Measurements from ENCODE around the gene RBP2.

Gene RBP2

DNA sequence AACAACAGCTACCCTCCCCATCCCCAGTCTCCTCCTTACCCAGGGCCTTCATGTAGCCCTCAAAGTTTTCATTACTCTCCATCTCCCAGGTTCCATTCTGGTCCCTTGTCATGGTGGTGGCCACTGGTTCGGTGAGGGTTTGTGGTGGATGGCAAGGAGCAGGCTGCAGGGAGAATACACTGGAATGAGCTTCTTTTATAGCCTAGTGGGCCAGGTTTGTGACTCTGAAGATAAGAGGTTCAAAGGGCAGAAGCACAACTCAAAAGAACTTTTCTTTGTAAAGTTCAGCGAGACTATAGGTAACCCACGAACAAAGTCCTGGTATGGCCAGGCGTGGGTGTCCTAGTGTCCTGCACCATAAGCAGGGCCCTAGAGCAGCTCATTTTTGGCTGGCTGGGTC lies at the start of gene RBP2:
TSS of gene RBP2 (minus strand) at position 169 of the 400 bp plus-strand sequence. CDS start at position 112, 57 bp downstream.
- H4K20me1 ChIP-seq, result no peaks in the 10 kb centered on the region
- H3K9me3 ChIP-seq (replicated peaks in 1 of 11), result no peaks in the 10 kb centered on the region
- H3K4me1 ChIP-seq, result peaks cover 0 to 6% (median 0%) of the 10 kb centered on the region in 10 experiments; a peak in 4 of 20 replicates
- no peak for TF ChIP-seq Cebpa-rat (IDR thresholded peaks at IDR 0.05)
- H3K36me3 ChIP-seq, result no peaks in the 10 kb centered on the region
- peak within 1 kb of the TSS in 1 of 11 experiments; percentile 14; a peak in 1 of 22 replicates for H3K4me2 ChIP-seq
- no peak within 1 kb of the TSS for H3K27ac ChIP-seq
- H3K27me3 ChIP-seq, result no peaks in the 10 kb centered on the region
- H3K4me3 ChIP-seq, result no peak within 1 kb of the TSS
- no peak within 1 kb of the TSS for H3K9ac ChIP-seq

DNA sequence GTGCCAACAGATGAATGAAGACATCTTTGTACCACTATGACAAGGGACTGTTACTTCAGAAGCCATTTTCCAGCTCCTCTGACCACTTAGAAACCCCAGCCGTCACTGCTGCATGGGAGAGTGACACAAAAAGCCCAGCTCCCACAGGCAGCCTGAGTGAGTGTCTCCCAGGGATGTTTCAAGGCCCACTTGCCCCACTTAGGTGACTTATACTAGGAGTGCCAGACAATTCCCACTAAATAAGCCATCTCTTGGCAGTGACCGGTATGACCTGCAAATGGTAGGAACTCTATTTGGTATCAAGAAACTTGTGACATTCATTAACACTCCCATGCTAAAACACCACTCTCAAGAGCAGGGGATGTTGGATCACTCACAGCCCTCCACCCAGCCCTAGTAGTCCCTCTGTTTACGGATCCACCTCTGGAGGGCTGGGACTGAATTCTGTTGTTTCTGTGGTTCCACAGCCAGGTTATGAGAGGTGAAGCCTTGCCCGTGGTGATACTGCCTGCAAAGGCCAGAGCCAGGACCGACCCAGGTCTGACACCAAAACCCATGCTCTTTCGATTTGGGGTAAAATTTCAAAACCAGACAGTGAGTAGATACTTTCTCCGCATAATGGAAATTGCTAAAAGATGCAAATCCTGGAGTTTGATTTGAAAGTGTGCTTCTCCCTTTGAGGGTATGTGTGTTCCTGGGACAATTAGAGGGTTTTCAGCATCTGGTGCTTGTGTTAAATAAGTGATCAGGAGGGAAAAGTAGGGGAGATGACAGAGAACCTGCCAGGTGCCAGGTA lies 48.7 kb upstream of the RBP2 start:
- Histone ChIP-seq H4K20me1 (no peaks in the 10 kb centered on the region), H3K27ac (no peak overlapping the region), H3K27me3 (peaks cover 0 to 3% (median 0%) of the 10 kb centered on the region in 11 experiments; a peak in 1 of 22 replicates), H3K4me2 (no peak overlapping the region), H3K36me3 (no peaks in the 10 kb centered on the region), H3K4me3 (no peak overlapping the region), H3K9me3 (replicated peaks in 1 of 11) (peaks cover 0 to 6% (median 0%) of the 10 kb centered on the region in 11 experiments; a peak in 1 of 22 replicates), H3K4me1 (peaks cover 0 to 39% (median 9%) of the 10 kb centered on the region in 10 experiments; a peak in 12 of 20 replicates), H3K9ac (no peak overlapping the region)
- TF ChIP-seq Cebpa-rat (IDR thresholded peaks at IDR 0.05), result no peak

DNA sequence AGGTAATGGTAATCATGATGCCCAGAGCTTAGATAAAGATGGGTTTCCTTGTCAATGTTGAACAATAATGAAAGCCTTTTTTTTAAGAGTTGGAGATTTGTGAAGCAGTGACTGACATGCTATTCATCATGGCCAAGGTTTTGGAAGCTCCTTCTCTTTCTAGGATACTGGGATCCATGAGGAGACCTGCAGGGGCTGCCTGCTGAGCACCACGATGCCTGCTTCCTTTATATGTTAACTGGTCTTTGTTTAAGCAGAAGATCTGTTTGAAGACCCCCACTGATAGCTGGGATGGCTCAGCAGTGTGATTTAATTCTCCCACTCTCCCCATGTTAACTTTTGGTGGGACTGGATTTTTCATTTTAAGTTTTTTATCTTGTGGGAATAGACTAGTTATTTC lies 47.4 kb upstream of the RBP2 start:
- Histone ChIP-seq H3K4me1 (peaks cover 0 to 49% (median 9%) of the 10 kb centered on the region in 10 experiments; a peak in 12 of 20 replicates), H4K20me1 (no peaks in the 10 kb centered on the region), H3K4me2 (no peak overlapping the region), H3K9me3 (replicated peaks in 1 of 11) (peaks cover 0 to 6% (median 0%) of the 10 kb centered on the region in 11 experiments; a peak in 1 of 22 replicates), H3K36me3 (no peaks in the 10 kb centered on the region), H3K9ac (no peak overlapping the region), H3K27me3 (peaks cover 0 to 3% (median 0%) of the 10 kb centered on the region in 11 experiments; a peak in 1 of 22 replicates), H3K4me3 (no peak overlapping the region), H3K27ac (no peak overlapping the region)
- no peak for TF ChIP-seq Cebpa-rat (IDR thresholded peaks at IDR 0.05)

DNA sequence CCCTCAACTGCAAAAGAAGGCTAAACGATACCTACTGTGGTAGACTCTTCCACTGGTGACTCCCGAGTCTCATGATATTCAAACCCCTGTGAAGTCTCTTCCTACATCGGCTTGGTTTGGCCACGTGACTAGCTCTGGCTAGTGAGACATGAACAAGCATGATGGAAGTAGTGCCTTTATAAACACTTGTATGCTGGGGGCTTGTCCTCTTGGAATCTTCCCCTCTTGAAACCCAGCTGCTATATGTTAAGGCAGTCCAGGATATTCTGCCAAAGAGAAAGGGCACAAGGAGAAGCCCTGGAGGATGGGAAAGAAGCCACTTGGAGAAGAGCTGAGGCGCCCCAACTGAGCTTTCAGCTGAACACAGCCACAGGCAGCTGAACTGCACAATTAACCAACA lies 46.9 kb upstream of the RBP2 start:
- no peaks in the 10 kb centered on the region for H4K20me1 ChIP-seq
- no peaks in the 10 kb centered on the region for H3K36me3 ChIP-seq

DNA sequence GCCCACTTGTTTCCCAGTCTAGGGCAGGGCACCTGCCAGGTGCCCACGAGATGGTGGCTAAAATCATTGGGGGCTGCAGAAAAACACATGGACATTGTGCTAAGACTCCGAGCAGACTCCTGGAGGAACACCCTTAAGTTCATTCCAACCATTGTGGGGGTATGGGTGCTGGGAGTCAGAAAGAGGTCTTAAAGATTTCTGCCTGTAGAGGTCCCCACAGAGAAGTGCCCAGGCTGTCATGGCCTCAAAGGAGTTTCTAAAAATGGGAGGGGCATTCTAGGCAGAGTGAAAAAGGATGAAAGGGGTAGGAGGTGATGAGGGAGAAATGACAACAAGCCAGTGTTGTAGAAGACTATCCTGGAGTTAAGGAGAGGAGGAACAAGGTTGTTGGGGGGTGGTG lies 46.1 kb upstream of the RBP2 start:
- Histone ChIP-seq H3K4me2 (peak overlapping the region in 3 of 11 experiments; percentile 69 to 76 (median 75); a peak in 6 of 22 replicates), H3K4me3 (no peak overlapping the region), H3K36me3 (no peaks in the 10 kb centered on the region), H3K9ac (no peak overlapping the region), H3K27me3 (peaks cover 0 to 3% (median 0%) of the 10 kb centered on the region in 11 experiments; a peak in 1 of 22 replicates), H3K4me1 (peaks cover 0 to 47% (median 9%) of the 10 kb centered on the region in 10 experiments; a peak in 12 of 20 replicates), H3K9me3 (replicated peaks in 1 of 11) (peaks cover 0 to 6% (median 0%) of the 10 kb centered on the region in 11 experiments; a peak in 1 of 22 replicates), H4K20me1 (no peaks in the 10 kb centered on the region), H3K27ac (peak overlapping the region in 3 of 11 experiments; percentile 53 to 64 (median 55); a peak in 4 of 22 replicates)
- TF ChIP-seq Cebpa-rat (IDR thresholded peaks at IDR 0.05), result no peak

More for the DNA sequence above, 46.9 kb upstream of the RBP2 start:
- no peak overlapping the region for H3K4me3 ChIP-seq
- peak overlapping the region in 2 of 11 experiments; percentile 69 to 75; a peak in 2 of 22 replicates for H3K4me2 ChIP-seq
- no peak for TF ChIP-seq Cebpa-rat (IDR thresholded peaks at IDR 0.05)
- H3K4me1 ChIP-seq, result peaks cover 0 to 49% (median 9%) of the 10 kb centered on the region in 10 experiments; a peak in 12 of 20 replicates
- no peak overlapping the region for H3K9ac ChIP-seq
- peaks cover 0 to 3% (median 0%) of the 10 kb centered on the region in 11 experiments; a peak in 1 of 22 replicates for H3K27me3 ChIP-seq
- no peak overlapping the region for H3K27ac ChIP-seq
- H3K9me3 ChIP-seq (replicated peaks in 1 of 11), result peaks cover 0 to 6% (median 0%) of the 10 kb centered on the region in 11 experiments; a peak in 1 of 22 replicates

DNA sequence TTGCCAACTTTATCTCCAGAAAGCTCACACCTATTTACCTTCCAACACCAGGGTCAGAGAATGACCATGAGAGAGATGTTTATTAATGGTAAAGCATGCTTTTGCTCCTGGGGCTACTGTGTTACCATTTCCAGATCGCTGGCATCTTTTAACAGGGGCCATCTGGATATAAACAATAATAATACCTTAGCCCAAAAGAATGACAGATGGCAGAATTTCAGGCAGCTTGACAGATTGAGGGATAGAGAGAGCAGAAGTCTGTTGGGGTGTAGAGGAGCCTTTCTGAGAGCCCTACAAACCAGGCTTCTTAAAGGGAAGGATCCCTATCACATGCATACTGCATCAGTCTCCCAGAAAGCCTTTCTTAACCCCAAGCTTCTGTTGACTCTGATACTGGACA lies 45.5 kb upstream of the RBP2 start:
- Histone ChIP-seq H3K27me3 (peaks cover 0 to 3% (median 0%) of the 10 kb centered on the region in 11 experiments; a peak in 1 of 22 replicates), H3K9ac (no peak overlapping the region), H3K4me1 (peaks cover 0 to 41% (median 9%) of the 10 kb centered on the region in 10 experiments; a peak in 12 of 20 replicates), H3K27ac (peak overlapping the region in 6 of 11 experiments; percentile 22 to 64 (median 54); a peak in 10 of 22 replicates), H3K4me2 (peak overlapping the region in 4 of 11 experiments; percentile 55 to 76 (median 72); a peak in 8 of 22 replicates), H3K4me3 (no peak overlapping the region), H4K20me1 (no peaks in the 10 kb centered on the region), H3K36me3 (no peaks in the 10 kb centered on the region), H3K9me3 (replicated peaks in 1 of 11) (peaks cover 0 to 6% (median 0%) of the 10 kb centered on the region in 11 experiments; a peak in 1 of 22 replicates)
- TF ChIP-seq Cebpa-rat (IDR thresholded peaks at IDR 0.05), result no peak

GRCh38 chr3:139521144-139521543 lies 44.8 kb upstream of the RBP2 start:
- no peak overlapping the region for H3K4me3 ChIP-seq
- no peaks in the 10 kb centered on the region for H4K20me1 ChIP-seq
- peak overlapping the region in 1 of 11 experiments; percentile 42; a peak in 2 of 22 replicates for H3K9ac ChIP-seq
- H3K4me1 ChIP-seq, result peaks cover 0 to 38% (median 9%) of the 10 kb centered on the region in 10 experiments; a peak in 12 of 20 replicates
- peaks cover 0 to 3% (median 0%) of the 10 kb centered on the region in 11 experiments; a peak in 1 of 22 replicates for H3K27me3 ChIP-seq
- H3K9me3 ChIP-seq (replicated peaks in 1 of 11), result peaks cover 0 to 6% (median 0%) of the 10 kb centered on the region in 11 experiments; a peak in 1 of 22 replicates
- no peaks in the 10 kb centered on the region for H3K36me3 ChIP-seq
- H3K4me2 ChIP-seq, result peak overlapping the region in 7 of 11 experiments; percentile 21 to 82 (median 55); a peak in 12 of 22 replicates
- TF ChIP-seq Cebpa-rat (IDR thresholded peaks at IDR 0.05), result peak in 2 of 11 experiments; percentile 8 to 11; a peak in 1 of 22 replicates
- peak overlapping the region in 6 of 11 experiments; percentile 36 to 64 (median 58); a peak in 10 of 22 replicates for H3K27ac ChIP-seq

DNA sequence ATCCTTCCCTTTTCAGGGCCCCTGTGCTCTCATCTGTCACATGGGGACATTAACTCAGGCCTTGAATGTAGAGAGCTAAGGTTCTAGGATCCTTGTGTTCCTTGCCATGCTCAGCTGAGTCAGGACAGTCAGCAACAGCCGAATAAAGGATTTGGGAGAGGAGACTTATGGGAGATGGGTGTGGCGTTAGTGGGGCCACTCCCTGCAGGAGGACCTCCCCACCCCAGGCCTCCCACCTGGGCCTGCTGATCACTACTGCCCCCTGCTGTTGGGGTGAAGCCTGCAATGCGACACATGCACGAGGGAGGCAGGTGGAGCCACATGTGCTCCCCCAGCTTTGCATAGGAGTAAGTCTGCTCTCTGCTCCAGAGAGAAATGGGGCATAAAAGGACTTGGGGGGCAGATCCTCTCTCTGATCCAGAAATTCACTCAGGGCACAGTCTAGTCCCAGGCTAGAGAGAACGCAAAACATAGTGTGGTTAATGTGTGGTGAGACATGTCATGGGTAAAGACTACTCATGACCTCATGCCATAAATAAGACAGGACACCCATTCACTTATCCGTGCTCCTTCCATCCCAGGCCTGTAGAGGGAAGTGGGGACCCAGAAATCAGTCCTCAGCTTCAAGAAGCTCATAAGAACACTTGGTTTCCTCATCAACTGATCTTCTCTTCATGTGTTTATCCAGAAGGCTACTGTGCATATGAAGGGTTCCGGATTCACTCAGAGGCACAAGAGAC lies 43.9 kb upstream of the RBP2 start:
- H3K36me3 ChIP-seq, result no peaks in the 10 kb centered on the region
- H3K4me2 ChIP-seq, result peak overlapping the region in 4 of 11 experiments; percentile 41 to 82 (median 76); a peak in 8 of 22 replicates
- H3K9ac ChIP-seq, result peak overlapping the region in 1 of 11 experiments; percentile 26; a peak in 1 of 22 replicates
- peaks cover 0 to 6% (median 0%) of the 10 kb centered on the region in 11 experiments; a peak in 1 of 22 replicates for H3K9me3 ChIP-seq (replicated peaks in 1 of 11)
- no peak for TF ChIP-seq Cebpa-rat (IDR thresholded peaks at IDR 0.05)
- H3K4me3 ChIP-seq, result no peak overlapping the region
- H3K27ac ChIP-seq, result peak overlapping the region in 5 of 11 experiments; percentile 17 to 64 (median 61); a peak in 8 of 22 replicates
- no peaks in the 10 kb centered on the region for H4K20me1 ChIP-seq
- peaks cover 0 to 3% (median 0%) of the 10 kb centered on the region in 11 experiments; a peak in 1 of 22 replicates for H3K27me3 ChIP-seq
- H3K4me1 ChIP-seq, result peaks cover 0 to 38% (median 9%) of the 10 kb centered on the region in 10 experiments; a peak in 12 of 20 replicates
